Stimulated activated CD4-positive, alpha-beta T cell treated with anti-CD3 and anti-CD28 coated beads, Interleukin-4, amount 100 ng/mL, for 48 hours (primary cell): Measurements from ENCODE around the gene GPR34.

Experiments
- DNase-seq, 2 donors: peaks; one replicate each; pipeline ENCODE4 v3.0.0-alpha.2; 2020; ENCODE audit warnings: low read depth in 2 of 2

The GPR34 gene

DNA sequence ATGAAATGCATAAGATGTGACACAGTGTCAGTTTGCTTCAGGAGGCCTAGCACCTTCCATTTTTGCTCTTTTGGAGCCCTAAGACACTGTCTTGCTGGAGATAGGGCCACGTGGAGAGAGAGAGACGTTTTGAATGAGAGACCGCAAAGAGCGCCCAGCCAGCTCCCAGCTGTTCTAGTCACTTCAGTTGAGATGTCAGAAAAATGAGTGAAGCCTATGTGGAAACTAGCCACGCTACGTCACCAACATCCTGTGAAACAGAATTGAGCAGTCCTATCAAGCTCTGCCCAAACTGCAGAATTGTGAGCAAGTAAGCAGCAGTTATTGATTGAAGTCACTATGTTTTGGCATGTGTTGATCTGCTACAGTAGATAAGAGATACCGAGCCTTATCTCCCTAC, 48.3 kb downstream of the GPR34 start:
- no peak for DNase-seq

GRCh38 chrX:41739871-41740270, 51.1 kb downstream of the GPR34 start:
- DNase-seq, result no peak
